HFFc6 (cell line): ENCODE results near the gene AEBP2. TPM values are rescaled to one million over a fixed set of nuclear protein-coding genes. Genes with fewer than 3 reads are reported as not detected.

Source experiments
- DNase-seq: peaks from one replicate; pipeline ENCODE4 v3.0.0-alpha.2; 2018
- H3K27ac Mint-ChIP-seq: 2 replicates; pipeline ENCODE4 v1.8.0; 2020; ENCODE audit warnings: mild to moderate bottlenecking, mixed read lengths
- H3K27me3 Mint-ChIP-seq: 2 replicates; pipeline ENCODE4 v1.8.0; 2021; ENCODE audit warnings: mild to moderate bottlenecking, moderate library complexity, mixed read lengths; ENCODE audit not compliant: insufficient read depth
- H3K36me3 Mint-ChIP-seq: 2 replicates; pipeline ENCODE4 v1.8.0; 2021; ENCODE audit warnings: low read depth, mixed read lengths
- H3K4me1 Mint-ChIP-seq: 2 replicates; pipeline ENCODE4 v1.8.0; 2020; ENCODE audit warnings: low read depth, mixed read lengths
- H3K4me3 Mint-ChIP-seq: 2 replicates; pipeline ENCODE4 v1.8.0; 2020; ENCODE audit warnings: mild to moderate bottlenecking, moderate library complexity, mixed read lengths
- H3K9me3 Mint-ChIP-seq: 2 replicates; pipeline ENCODE4 v1.8.0; 2020; ENCODE audit warnings: mild to moderate bottlenecking, mixed read lengths
- CTCF ChIP-seq: fragments of 200-600 bp; sonication (generic); IDR thresholded peaks from 2 replicates; pipeline ENCODE4 v1.5.0; 2021; ENCODE audit warnings: antibody characterized with exemption, mild to moderate bottlenecking
- total RNA-seq, 6 experiments: library from RNA; stranded (reverse); fragmentation: NEBNext Ultra II Directional; extraction: Animal tissue kit (Norgen Biotek cat#: 25700); gene quantifications; 2 replicates in 1 of 6; 3 replicates in 5 of 6; pipeline ENCODE4 v1.2.3, GENCODE V29; 2021

Gene AEBP2
- total RNA-seq, 6 experiments from 2014 or later: 36.8 to 43.4 (median 39.1) TPM

- no peaks in the 10 kb centered on the region for H3K9me3 Mint-ChIP-seq
- H3K27ac Mint-ChIP-seq: peak overlapping the region; percentile 59
These were observed 86.0 kb downstream of the AEBP2 start for GRCh38 chr12:19525274-19525673.

GRCh38 chr12:19527866-19528265, 88.6 kb downstream of the AEBP2 start:
- Mint-ChIP-seq H3K36me3 (no peaks in the 10 kb centered on the region), H3K9me3 (no peaks in the 10 kb centered on the region), H3K27ac (no peak overlapping the region), H3K4me3 (no peak overlapping the region), H3K4me1 (peaks cover 50% of the 10 kb centered on the region), H3K27me3 (peaks cover 6% of the 10 kb centered on the region)
- no peak for TF ChIP-seq CTCF
- DNase-seq: no peak

More at GRCh38 chr12:19525274-19525673, 86.0 kb downstream of the AEBP2 start:
- Mint-ChIP-seq H3K36me3 (peaks cover 4% of the 10 kb centered on the region; the same call in 1 of the 2 replicates), H3K27me3 (peaks cover 4% of the 10 kb centered on the region), H3K4me3 (no peak overlapping the region), H3K4me1 (peaks cover 43% of the 10 kb centered on the region)
- no peak for TF ChIP-seq CTCF
- DNase-seq: no peak

- peaks cover 6% of the 10 kb centered on the region for H3K27me3 Mint-ChIP-seq
- peaks cover 2% of the 10 kb centered on the region; the same call in 1 of the 2 replicates for H3K9me3 Mint-ChIP-seq
- no peak for DNase-seq
- H3K4me1 Mint-ChIP-seq: peaks cover 50% of the 10 kb centered on the region
- peak overlapping the region; percentile 64 for H3K27ac Mint-ChIP-seq
- no peak overlapping the region for H3K4me3 Mint-ChIP-seq
- TF ChIP-seq CTCF: no peak
- H3K36me3 Mint-ChIP-seq: peaks cover 3% of the 10 kb centered on the region; the same call in 1 of the 2 replicates
These were observed 89.5 kb downstream of the AEBP2 start for GRCh38 chr12:19528750-19529149.

- Mint-ChIP-seq H3K4me1 (peaks cover 47% of the 10 kb centered on the region), H3K27me3 (peaks cover 6% of the 10 kb centered on the region), H3K36me3 (peaks cover 8% of the 10 kb centered on the region), H3K4me3 (peak overlapping the region; percentile 56), H3K27ac (peak overlapping the region; percentile 42), H3K9me3 (peaks cover 11% of the 10 kb centered on the region)
- TF ChIP-seq CTCF: no peak
- peak; percentile 9 for DNase-seq
These were observed 90.8 kb downstream of the AEBP2 start for GRCh38 chr12:19529951-19530636.

- Mint-ChIP-seq H3K4me1 (peaks cover 44% of the 10 kb centered on the region), H3K27me3 (peaks cover 6% of the 10 kb centered on the region), H3K4me3 (no peak overlapping the region), H3K9me3 (peaks cover 17% of the 10 kb centered on the region), H3K27ac (peak overlapping the region; percentile 42), H3K36me3 (peaks cover 14% of the 10 kb centered on the region)
- DNase-seq: peak; percentile 37
- TF ChIP-seq CTCF: no peak
These were observed 91.3 kb downstream of the AEBP2 start for GRCh38 chr12:19530637-19531023.
